Bone marrow (tissue), 2 donors: Measurements from ENCODE around the gene TNNI3.
"Not testable (repeated sequence)": the region's sequence is repeated elsewhere in the genome, so short reads cannot be mapped to it uniquely, and the experiment has no call there.

ENCODE experiments used
- DNase-seq, 2 donors: peaks; one replicate each; lab custom pipeline; 2025; lab: John Stamatoyannopoulos, UW

TNNI3 gene

GRCh38 chr19:55112777-55113569, 44.6 kb downstream of the TNNI3 start:
- no peak for DNase-seq

GRCh38 chr19:55112246-55112776, 45.2 kb downstream of the TNNI3 start:
- no peak for DNase-seq

GRCh38 chr19:55111238-55111831, 46.2 kb downstream of the TNNI3 start:
- no peak for DNase-seq

GRCh38 chr19:55109527-55110291, 47.8 kb downstream of the TNNI3 start:
- DNase-seq = no peak

- DNase-seq = not testable (repeated sequence)
Observed at GRCh38 chr19:55107252-55107651, 50.3 kb downstream of the TNNI3 start.

- DNase-seq = no peak
Observed at GRCh38 chr19:55106591-55106990, 50.9 kb downstream of the TNNI3 start.

- no peak for DNase-seq
Observed at GRCh38 chr19:55105237-55105636, 52.3 kb downstream of the TNNI3 start.

GRCh38 chr19:55103190-55103589, 54.3 kb downstream of the TNNI3 start:
- no peak for DNase-seq
